EH (cell line): ENCODE results near the gene P2RX7.

ENCODE experiments used
- DNase-seq: peaks from one replicate; pipeline ENCODE4 v3.0.0-alpha.2; 2015; ENCODE audit warnings: low read depth

Gene P2RX7

DNA sequence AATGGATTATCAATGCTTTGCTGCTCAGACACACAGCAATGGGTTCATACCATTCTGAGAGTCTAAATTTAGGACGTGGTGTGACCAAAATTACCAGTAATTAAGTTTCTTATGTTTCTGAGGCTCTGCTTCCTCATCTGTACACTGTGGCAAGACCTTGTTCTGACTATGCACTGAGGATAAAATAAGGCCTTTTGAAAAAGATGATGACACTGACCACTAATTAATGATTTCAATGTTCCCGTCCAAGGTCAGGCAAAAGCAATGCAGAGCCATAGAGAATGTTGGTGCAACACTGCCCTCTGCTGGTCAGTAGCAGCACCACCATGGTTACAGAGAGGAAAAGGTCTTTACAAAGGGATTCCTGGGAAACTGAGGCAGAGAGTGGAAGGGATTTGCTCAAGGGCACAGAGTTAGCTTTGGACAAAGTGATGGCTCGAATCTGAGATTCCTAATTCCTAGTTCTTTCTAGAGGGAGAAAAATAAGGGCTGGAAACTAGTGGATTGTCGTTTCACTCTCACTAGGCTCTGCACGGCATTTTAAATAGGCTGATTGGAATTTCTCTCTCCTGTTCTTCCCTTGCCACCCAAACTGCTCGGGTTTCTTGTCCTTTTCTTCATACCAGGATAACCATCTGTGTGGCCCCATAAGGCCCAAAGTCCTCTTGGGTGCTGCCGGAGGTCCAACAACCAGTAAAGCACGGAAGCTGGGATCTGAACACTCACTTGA is 22.3 kb upstream of the P2RX7 start:
- peak; percentile 75 for DNase-seq

GRCh38 chr12:121111684-121112083 is 21.0 kb upstream of the P2RX7 start:
- no peak for DNase-seq

DNA sequence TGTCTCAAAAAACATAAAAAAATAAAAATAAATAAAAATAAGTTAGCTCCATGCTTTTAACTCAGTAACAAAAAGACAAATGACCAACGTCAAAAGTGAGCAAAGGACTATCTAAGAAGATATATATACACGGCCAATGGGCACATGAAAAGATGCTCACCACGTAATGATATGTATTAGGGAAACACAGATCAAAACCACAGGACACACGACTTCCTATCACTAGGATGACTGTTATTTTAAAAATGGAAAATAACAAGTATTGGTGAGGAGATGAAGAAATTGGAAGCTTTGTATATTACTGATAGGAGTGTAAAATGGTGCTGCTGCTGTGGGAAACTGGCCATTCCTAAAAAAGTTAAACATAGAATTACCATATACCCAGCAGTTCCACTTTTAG is 20.2 kb upstream of the P2RX7 start:
- no peak for DNase-seq

DNA sequence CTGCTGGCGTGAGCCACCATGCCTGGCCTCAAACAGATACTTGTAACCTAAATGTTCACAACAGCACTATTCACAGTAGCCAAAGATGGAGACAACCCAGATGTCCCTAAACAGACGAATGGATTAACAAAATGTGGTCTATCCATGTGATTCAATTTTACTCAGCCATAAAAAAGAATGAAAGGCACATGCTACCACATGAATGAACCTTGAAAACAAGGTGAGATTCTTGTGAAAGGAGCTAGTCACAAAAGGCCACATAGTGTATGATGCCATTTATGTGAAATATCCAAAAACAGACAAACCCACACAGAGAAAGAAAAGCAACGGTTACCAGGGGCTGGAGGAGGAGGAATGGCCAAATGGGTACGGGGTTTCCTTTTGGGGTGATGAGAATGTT is 19.6 kb upstream of the P2RX7 start:
- no peak for DNase-seq

- DNase-seq = no peak
These were observed 18.5 kb upstream of the P2RX7 start for GRCh38 chr12:121114019-121114639.

GRCh38 chr12:121114806-121115205 is 17.9 kb upstream of the P2RX7 start:
- DNase-seq = no peak

DNA sequence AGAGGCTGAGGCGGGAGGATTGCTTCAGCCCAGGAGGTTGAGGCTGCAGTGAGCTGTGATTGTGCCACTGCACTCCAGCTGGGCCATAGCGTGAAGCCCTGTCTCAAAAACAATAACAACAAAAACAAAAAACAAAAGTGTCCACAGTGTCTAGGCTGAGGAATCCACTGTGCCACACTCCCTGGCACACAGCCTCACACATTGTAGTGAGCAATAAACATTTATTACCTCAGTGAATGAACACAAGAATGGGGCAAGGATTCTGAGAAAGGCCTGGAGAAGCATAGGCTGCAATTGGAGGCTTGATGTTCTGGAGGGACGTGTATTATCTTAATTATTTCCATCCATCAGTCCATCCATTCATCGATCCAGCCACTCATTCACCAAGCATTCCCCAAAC is 17.1 kb upstream of the P2RX7 start:
- no peak for DNase-seq

DNA sequence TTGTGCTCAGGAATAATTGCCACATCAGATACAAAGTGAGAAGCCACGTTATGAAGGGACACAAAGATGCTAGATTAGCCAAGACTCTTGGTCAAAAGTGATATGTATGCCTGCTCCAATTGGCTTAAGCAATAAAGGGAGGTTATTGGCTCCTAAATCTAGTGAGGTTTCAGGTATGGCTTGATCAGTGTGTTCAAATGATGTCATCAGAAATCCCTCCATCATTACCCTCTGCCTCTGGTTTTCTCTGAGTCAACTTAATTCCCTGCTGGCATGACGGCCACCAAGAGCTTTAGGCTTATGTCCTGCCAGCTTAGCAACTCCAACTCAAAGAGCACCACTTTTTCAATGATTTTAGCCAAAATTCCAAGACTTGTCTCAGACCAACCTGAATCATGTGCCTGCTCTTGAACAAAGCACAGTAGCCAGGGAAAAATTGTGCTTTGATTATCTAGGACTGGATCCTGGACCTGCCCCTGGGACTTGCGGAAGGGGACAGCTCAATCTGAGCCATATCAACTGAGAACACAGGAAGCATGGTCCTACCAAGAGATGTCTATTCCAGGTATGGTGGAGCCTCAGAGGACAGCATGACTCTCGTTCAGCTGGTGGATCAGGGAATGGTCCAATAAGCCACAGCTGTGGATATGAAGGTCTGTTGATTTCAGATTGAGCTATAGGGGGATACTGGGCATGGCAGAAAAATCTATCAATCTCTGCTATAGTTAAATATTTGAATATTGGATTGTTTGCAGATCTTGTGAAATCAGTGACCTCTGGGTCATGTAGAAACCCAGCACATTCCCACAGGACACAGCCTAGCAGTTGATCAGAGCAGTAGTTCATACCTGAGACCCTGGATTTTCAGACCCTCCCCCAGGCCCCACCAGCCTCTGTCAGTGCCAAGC is 16.1 kb upstream of the P2RX7 start:
- DNase-seq = no peak

GRCh38 chr12:121117226-121117777 is 15.4 kb upstream of the P2RX7 start:
- DNase-seq = no peak

DNA sequence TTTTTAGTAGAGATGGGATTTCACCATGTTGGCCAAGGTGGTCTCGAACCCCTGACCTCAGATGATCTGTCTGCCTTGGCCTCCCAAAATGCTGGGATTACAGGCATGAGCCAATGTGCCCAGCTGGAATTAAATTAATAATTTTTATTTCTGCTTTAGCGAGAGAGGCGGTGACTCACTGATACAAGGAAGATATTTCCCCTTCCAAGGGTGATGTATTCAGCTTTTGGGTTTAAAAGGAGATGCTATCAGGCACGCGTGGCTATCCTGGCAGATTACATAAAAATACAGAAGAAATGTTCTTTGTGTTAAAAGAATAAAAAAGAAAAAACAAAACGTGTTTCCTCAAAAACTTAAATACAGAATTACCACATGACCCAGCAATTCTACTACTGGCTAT is 12.4 kb upstream of the P2RX7 start:
- DNase-seq = peak; percentile 51

DNA sequence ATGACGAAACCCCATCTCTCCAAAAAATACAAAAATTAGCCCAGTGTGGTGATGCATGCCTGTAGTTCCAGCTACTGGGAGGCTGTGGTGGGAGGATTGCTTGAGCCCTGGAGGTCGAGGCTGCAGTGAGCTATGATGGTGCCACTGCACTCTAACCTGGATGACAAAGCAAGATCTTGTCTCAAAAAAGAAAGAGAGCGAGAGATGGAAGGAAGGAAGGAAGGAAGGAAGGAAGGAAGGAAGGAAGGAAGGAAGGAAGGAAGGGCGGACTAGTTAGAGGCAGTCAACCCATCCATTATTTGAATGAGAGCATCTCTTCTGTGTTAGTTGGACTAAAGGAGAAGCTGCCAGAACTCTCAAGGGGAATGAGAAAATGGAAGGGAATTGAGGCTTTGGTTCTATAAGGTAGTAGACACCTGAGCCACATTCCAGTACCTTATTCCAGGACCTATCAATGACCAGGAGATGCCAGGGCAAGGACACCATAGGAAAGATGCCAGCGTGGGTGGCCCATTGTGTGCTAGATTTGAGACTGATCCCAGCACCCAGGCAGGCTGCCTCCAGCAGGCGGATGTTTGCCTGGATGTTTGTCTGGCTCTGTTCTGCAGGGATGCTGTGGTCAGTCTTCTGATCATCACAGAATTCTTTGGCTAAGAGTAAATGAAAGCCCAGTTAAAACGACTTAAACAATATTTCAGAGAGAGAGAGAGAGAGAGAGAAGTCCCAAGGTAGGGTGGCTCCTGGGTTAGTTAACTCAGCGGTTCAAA is 11.5 kb upstream of the P2RX7 start:
- no peak for DNase-seq

GRCh38 chr12:121121805-121122204 is 10.9 kb upstream of the P2RX7 start:
- no peak for DNase-seq

DNA sequence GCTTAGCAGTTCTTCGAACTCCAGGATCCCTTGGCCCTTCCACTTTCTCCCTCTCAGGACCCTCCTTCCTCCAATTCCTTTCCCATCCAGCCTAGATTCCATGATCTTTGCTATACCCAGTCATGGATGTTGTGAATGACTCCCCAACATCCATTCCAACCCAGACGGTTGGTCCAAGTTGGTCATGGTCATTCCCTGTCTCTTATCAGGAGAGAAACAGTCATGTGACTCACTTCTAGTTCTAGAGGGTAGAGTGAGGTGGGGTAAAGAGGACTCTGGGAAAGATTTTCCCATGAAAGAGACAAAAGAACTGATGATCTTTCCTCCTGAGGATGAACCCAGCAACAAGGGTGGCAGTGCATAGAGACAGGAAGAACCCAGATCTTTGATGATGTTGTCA is 9.2 kb upstream of the P2RX7 start:
- no peak for DNase-seq

- DNase-seq = peak; percentile 89
These were observed 8.1 kb upstream of the P2RX7 start for GRCh38 chr12:121124402-121125109.

DNA sequence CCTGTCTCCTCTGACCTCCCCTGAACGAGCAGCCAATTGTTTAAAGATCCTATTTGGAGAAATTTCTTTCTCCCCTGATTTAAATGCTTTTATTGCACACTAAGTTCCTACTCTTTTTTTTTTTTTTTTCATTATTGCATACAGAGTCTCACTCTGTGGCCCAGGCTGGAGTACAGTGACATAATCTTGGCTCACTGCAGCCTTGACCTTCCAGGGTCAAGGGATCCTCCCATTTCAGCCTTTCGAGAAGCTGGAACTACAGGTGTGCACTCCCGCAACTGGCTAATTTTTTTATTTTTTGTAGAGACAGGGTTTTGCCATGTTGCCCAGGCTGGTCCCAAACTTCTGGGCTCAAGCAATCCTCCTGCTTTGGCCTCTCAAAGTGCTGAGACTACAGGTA is 5.2 kb upstream of the P2RX7 start:
- DNase-seq = no peak

- peak; percentile 64 for DNase-seq
These were observed 3.5 kb upstream of the P2RX7 start for GRCh38 chr12:121128908-121129810.

- no peak for DNase-seq
These were observed 2.9 kb upstream of the P2RX7 start for GRCh38 chr12:121129811-121130147.

DNA sequence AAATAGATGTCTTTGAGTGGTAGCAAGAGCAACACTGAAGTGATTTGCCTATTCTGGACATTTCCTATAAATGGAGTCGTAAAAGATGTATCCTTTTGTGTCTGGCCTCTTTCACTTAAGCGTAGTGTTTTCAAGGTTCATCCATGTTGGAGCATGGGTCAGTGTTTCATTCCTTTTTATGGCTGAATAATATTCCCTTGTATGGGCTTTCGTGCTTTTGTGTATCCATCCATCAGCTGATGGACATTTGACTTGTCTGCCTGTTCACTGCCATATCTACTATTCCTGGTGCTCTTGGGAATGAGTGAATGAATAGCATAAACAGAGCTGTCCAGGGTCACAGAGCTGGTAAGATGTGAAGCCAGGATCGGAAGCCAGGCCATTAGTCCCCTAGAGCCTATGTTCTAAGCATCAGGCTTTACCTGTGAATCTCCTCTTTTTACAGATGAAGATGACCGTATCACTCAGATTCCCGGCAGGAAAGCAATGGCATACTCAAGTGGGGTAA is 1.8 kb upstream of the P2RX7 start:
- no peak for DNase-seq

DNA sequence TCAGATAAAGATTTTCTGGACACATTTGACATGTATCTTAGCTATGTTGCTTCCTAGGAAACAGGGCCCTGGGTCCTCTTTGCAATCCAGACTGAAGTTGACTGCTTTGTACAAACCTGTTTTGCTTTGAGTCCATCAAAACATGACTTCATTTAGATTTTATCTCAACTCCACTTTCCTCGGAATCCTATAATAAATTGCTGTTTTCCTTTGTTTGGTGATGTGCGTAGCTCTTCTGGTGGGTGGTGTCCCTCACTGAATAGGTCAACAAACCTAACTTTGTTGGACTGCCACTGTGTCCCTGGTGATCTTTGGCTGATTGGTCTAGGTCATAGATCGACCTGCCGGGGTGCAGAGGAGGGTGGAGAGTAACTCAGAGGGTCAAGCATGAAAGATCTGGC is 735 bp upstream of the P2RX7 start:
- no peak for DNase-seq

DNA sequence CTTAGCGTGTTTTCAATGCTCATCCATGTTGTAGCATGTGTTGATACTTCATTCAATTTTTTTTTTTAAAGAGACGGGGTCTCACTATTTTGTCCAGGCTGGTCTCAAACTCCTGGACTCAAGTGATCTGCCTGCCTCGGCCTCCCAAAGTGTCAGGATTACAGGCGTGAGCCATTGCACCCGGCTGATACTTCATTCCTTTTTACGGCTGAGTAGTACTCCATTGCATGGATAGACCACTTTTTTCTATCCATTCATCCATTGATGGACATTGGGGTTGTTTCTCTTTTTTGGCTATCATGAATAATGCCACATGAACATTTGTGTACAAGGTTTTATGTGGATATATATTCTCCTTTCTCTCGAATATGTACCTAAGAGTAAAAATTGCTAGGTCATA is 1.2 kb downstream of the P2RX7 start:
- no peak for DNase-seq
